ENCODE data around the gene SPTLC3. TPM values are rescaled to one million over a fixed set of nuclear protein-coding genes. Genes with fewer than 3 reads are reported as not detected.

SPTLC3 gene
- total RNA-seq, 1 experiment from 2014 or later, result 31.5 TPM

DNA sequence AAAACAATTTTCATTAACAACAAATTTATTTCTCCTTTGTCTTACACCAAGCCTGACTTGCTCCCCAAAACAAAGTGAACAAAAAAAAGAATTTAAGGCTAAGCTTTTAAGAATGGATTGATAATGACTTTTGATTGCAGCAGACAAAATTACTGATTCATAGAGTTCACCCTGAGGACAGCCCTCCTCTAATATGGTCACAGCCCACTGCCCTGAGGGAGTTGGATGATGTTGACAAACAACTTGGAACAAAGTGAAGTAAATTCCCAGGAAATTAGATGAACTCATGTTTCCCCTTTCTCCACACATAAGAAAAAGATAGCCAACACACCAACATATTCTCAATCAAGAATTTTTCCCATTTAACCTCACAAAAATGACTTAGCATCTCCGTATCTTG lies 204.6 kb downstream of the SPTLC3 start:
- Mint-ChIP-seq H3K27ac (ENCODE audit: unreplicated experiment) (no peak overlapping the region), H3K4me1 (ENCODE audit: low read depth, unreplicated experiment) (no peaks in the 10 kb centered on the region), H3K9me3 (ENCODE audit: unreplicated experiment) (no peaks in the 10 kb centered on the region), H3K27me3 (ENCODE audit: insufficient read depth, unreplicated experiment) (peaks cover 20% of the 10 kb centered on the region), H3K4me3 (ENCODE audit: unreplicated experiment) (no peak overlapping the region), H3K36me3 (ENCODE audit: insufficient read depth, unreplicated experiment) (no peaks in the 10 kb centered on the region)
- ChIA-PET CTCF (no interaction called here), POLR2A (no interaction called here)
- H3K4me1 ChIP-seq, result no peaks in the 10 kb centered on the region
- H3K4me3 ChIP-seq (ENCODE audit: low read depth, low read length), result no peak overlapping the region
- TF ChIP-seq, protein P1, sequence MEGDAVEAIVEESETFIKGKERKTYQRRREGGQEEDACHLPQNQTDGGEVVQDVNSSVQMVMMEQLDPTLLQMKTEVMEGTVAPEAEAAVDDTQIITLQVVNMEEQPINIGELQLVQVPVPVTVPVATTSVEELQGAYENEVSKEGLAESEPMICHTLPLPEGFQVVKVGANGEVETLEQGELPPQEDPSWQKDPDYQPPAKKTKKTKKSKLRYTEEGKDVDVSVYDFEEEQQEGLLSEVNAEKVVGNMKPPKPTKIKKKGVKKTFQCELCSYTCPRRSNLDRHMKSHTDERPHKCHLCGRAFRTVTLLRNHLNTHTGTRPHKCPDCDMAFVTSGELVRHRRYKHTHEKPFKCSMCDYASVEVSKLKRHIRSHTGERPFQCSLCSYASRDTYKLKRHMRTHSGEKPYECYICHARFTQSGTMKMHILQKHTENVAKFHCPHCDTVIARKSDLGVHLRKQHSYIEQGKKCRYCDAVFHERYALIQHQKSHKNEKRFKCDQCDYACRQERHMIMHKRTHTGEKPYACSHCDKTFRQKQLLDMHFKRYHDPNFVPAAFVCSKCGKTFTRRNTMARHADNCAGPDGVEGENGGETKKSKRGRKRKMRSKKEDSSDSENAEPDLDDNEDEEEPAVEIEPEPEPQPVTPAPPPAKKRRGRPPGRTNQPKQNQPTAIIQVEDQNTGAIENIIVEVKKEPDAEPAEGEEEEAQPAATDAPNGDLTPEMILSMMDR (IDR thresholded peaks at IDR 0.05; ENCODE audit: insufficient read depth in 1 of 2, low read depth in 1 of 2, low read length in 1 of 2, severe bottlenecking in 1 of 2, unreplicated experiment in 1 of 2), result no peak
- DNase-seq, result no peak
- H3K36me3 ChIP-seq (ENCODE audit: control insufficient read depth, insufficient read depth, low read length), result no peaks in the 10 kb centered on the region
- no peaks in the 10 kb centered on the region for H3K9me3 ChIP-seq
- no TSS peak for BruUV-seq (replicated peaks)
- intact Hi-C loops (cut with micrococcal nuclease; ENCODE audit: unreplicated experiment), result no loop called here
- no peaks in the 10 kb centered on the region for H3K27me3 ChIP-seq (replicated peaks; ENCODE audit: control insufficient read depth, insufficient read depth, low read length)

DNA sequence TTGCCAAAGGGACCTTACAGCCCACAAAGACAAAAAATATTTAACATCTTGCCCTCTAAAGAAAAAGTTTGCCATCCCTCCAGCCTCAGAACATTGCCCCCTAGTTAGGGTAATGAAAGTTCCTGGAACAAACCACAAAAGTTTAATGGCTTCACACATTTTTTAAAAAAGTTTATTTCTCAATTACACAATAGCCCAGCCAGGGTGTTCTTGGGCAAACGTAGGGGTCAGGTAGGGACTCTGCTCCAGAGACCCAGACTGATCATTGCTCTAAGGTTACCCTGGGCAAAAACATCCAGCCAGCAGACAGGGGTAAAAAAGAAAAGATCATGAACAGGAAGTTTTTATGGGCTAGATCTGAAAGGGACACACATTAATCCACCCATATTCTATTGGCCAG lies 207.8 kb downstream of the SPTLC3 start:
- no TSS peak for BruUV-seq (replicated peaks)
- H3K4me1 ChIP-seq, result no peaks in the 10 kb centered on the region
- no peaks in the 10 kb centered on the region for H3K9me3 Mint-ChIP-seq (ENCODE audit: unreplicated experiment)
- no peaks in the 10 kb centered on the region for H3K36me3 ChIP-seq (ENCODE audit: control insufficient read depth, insufficient read depth, low read length)
- no peak for DNase-seq
- no peak overlapping the region for H3K4me3 ChIP-seq (ENCODE audit: low read depth, low read length)
- H3K27me3 ChIP-seq (replicated peaks; ENCODE audit: control insufficient read depth, insufficient read depth, low read length), result no peaks in the 10 kb centered on the region; the same call in 1 of the 2 replicates
- H3K36me3 Mint-ChIP-seq (ENCODE audit: insufficient read depth, unreplicated experiment), result no peaks in the 10 kb centered on the region
- H3K9me3 ChIP-seq, result no peaks in the 10 kb centered on the region
- ChIA-PET POLR2A (no interaction called here), CTCF (no interaction called here)
- intact Hi-C loops (cut with micrococcal nuclease; ENCODE audit: unreplicated experiment), result no loop called here
- peaks cover 26% of the 10 kb centered on the region for H3K27me3 Mint-ChIP-seq (ENCODE audit: insufficient read depth, unreplicated experiment)
- H3K27ac Mint-ChIP-seq (ENCODE audit: unreplicated experiment), result no peak overlapping the region
- H3K4me3 Mint-ChIP-seq (ENCODE audit: unreplicated experiment), result no peak overlapping the region
- TF ChIP-seq, protein P1 (IDR thresholded peaks at IDR 0.05; ENCODE audit: insufficient read depth in 1 of 2, low read depth in 1 of 2, low read length in 1 of 2, severe bottlenecking in 1 of 2, unreplicated experiment in 1 of 2), result no peak
- no peaks in the 10 kb centered on the region for H3K4me1 Mint-ChIP-seq (ENCODE audit: low read depth, unreplicated experiment)

Other genes starting within 250 kb of the SPTLC3 start
- 1.8 and 2.4 TPM in 2 replicates for gene ISM1, start 212.3 kb downstream of the SPTLC3 start, total RNA-seq (2022)